ENCODE results near the gene NDUFB3.

- no peak for TF ChIP-seq CREB5 (CRISPR knock-in tag; IDR thresholded peaks at IDR 0.05; ENCODE audit: low read depth)
- no peak for TF ChIP-seq SNAI2 (CRISPR knock-in tag; IDR thresholded peaks at IDR 0.05)
- 0 out of 2 replicates have a peak, but pooled peaks have one; percentile 44 for TF ChIP-seq ZFP3 (CRISPR knock-in tag; IDR thresholded peaks at IDR 0.05)
- peak; percentile 17; the same call in 1 of the 2 replicates for TF ChIP-seq ZNF8 (CRISPR knock-in tag; IDR thresholded peaks at IDR 0.05)
- TF ChIP-seq PPARA (CRISPR knock-in tag; IDR thresholded peaks at IDR 0.05; ENCODE audit: borderline replicate concordance), result no peak
- 0 out of 2 replicates have a peak, but pooled peaks have one; percentile 31 for TF ChIP-seq ARNTL (CRISPR knock-in tag; IDR thresholded peaks at IDR 0.05; ENCODE audit: borderline replicate concordance, low read depth)
- no peak for TF ChIP-seq PATZ1 (CRISPR knock-in tag; IDR thresholded peaks at IDR 0.05; ENCODE audit: borderline replicate concordance)
Observed at GRCh38 chr2:201071479-201072200, at the start of gene NDUFB3, which contains the start of gene HYCC2.
